PFSK-1 (cell line): Measurements from ENCODE around the gene TSPYL6.

ENCODE experiments used
- POLR2AphosphoS5 ChIP-seq: IDR thresholded peaks from 2 replicates; pipeline ENCODE4 v1.6.1; 2012; ENCODE audit warnings: low read depth, mild to moderate bottlenecking, control low read depth, low read length, moderate library complexity
- REST ChIP-seq, 2 experiments: IDR thresholded peaks; 2 replicates each; pipeline versions ENCODE4 v1.6.1 to v1.8.0; 2011 to 2012; ENCODE audit warnings: low read depth in 2 of 2, low read length in 2 of 2, control low read depth in 1 of 2, inconsistent platforms in 1 of 2, mild to moderate bottlenecking in 1 of 2, moderate library complexity in 1 of 2; ENCODE audit not compliant: insufficient read depth in 1 of 2
- TAF1 ChIP-seq: IDR thresholded peaks from 2 replicates; pipeline ENCODE4 v1.6.1; 2012; ENCODE audit warnings: low read length, control low read depth, borderline replicate concordance; ENCODE audit not compliant: insufficient read depth

- TF ChIP-seq TAF1 (no peak), POLR2AphosphoS5 (no peak), REST (IDR thresholded peaks at IDR 0.05; ENCODE audit: insufficient read depth in 1 of 2, low read depth in 2 of 2, low read length in 2 of 2) (no peak)
Observed at GRCh38 chr2:54274781-54275242, 18.8 kb upstream of the TSPYL6 start.
